ENCODE measurements around the gene FARP2.

DNA sequence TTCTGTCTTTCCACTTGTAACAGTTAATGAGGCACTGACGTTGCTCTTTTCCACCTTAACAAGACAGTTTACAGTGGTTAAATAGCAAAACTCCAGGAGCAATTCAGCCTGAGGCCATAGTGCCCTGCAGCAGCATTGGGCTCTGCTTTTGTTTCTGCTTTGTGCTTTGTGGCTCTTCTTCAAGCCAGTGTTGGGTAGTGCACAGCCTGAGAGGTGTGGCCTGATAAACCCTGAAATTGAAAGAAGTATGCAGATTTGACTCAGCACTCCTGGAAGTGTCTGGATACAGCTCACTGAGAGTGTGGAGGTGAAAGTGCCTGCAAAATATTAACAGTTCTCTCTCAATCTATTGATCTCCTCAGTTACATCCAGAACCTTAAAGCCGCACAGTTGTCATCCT lies 89.3 kb downstream of the FARP2 start:
- TF ChIP-seq, protein P1, sequence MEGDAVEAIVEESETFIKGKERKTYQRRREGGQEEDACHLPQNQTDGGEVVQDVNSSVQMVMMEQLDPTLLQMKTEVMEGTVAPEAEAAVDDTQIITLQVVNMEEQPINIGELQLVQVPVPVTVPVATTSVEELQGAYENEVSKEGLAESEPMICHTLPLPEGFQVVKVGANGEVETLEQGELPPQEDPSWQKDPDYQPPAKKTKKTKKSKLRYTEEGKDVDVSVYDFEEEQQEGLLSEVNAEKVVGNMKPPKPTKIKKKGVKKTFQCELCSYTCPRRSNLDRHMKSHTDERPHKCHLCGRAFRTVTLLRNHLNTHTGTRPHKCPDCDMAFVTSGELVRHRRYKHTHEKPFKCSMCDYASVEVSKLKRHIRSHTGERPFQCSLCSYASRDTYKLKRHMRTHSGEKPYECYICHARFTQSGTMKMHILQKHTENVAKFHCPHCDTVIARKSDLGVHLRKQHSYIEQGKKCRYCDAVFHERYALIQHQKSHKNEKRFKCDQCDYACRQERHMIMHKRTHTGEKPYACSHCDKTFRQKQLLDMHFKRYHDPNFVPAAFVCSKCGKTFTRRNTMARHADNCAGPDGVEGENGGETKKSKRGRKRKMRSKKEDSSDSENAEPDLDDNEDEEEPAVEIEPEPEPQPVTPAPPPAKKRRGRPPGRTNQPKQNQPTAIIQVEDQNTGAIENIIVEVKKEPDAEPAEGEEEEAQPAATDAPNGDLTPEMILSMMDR (IDR thresholded peaks at IDR 0.05; ENCODE audit: low read depth, low read length, missing input control): no peak
- TF ChIP-seq TAF1 (conservative IDR thresholded peaks at IDR 0.05) (no peak), GABPA (IDR thresholded peaks at IDR 0.05 in 1 of 2, conservative IDR thresholded peaks at IDR 0.05 in 1 of 2) (no peak), FOXA2 (IDR thresholded peaks at IDR 0.05) (no peak), EGR1 (IDR thresholded peaks at IDR 0.05; ENCODE audit: low read depth in 2 of 2) (no peak), JUND (IDR thresholded peaks at IDR 0.05) (no peak), YY1 (IDR thresholded peaks at IDR 0.05) (no peak)
- TF ChIP-seq, protein P2, sequence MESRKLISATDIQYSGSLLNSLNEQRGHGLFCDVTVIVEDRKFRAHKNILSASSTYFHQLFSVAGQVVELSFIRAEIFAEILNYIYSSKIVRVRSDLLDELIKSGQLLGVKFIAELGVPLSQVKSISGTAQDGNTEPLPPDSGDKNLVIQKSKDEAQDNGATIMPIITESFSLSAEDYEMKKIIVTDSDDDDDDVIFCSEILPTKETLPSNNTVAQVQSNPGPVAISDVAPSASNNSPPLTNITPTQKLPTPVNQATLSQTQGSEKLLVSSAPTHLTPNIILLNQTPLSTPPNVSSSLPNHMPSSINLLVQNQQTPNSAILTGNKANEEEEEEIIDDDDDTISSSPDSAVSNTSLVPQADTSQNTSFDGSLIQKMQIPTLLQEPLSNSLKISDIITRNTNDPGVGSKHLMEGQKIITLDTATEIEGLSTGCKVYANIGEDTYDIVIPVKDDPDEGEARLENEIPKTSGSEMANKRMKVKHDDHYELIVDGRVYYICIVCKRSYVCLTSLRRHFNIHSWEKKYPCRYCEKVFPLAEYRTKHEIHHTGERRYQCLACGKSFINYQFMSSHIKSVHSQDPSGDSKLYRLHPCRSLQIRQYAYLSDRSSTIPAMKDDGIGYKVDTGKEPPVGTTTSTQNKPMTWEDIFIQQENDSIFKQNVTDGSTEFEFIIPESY (IDR thresholded peaks at IDR 0.05): no peak
- TF ChIP-seq, protein P3, sequence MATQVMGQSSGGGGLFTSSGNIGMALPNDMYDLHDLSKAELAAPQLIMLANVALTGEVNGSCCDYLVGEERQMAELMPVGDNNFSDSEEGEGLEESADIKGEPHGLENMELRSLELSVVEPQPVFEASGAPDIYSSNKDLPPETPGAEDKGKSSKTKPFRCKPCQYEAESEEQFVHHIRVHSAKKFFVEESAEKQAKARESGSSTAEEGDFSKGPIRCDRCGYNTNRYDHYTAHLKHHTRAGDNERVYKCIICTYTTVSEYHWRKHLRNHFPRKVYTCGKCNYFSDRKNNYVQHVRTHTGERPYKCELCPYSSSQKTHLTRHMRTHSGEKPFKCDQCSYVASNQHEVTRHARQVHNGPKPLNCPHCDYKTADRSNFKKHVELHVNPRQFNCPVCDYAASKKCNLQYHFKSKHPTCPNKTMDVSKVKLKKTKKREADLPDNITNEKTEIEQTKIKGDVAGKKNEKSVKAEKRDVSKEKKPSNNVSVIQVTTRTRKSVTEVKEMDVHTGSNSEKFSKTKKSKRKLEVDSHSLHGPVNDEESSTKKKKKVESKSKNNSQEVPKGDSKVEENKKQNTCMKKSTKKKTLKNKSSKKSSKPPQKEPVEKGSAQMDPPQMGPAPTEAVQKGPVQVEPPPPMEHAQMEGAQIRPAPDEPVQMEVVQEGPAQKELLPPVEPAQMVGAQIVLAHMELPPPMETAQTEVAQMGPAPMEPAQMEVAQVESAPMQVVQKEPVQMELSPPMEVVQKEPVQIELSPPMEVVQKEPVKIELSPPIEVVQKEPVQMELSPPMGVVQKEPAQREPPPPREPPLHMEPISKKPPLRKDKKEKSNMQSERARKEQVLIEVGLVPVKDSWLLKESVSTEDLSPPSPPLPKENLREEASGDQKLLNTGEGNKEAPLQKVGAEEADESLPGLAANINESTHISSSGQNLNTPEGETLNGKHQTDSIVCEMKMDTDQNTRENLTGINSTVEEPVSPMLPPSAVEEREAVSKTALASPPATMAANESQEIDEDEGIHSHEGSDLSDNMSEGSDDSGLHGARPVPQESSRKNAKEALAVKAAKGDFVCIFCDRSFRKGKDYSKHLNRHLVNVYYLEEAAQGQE (IDR thresholded peaks at IDR 0.05): no peak
- TF ChIP-seq, protein P4, sequence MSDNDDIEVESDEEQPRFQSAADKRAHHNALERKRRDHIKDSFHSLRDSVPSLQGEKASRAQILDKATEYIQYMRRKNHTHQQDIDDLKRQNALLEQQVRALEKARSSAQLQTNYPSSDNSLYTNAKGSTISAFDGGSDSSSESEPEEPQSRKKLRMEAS (IDR thresholded peaks at IDR 0.05): no peak
- TF ChIP-seq, protein P5, sequence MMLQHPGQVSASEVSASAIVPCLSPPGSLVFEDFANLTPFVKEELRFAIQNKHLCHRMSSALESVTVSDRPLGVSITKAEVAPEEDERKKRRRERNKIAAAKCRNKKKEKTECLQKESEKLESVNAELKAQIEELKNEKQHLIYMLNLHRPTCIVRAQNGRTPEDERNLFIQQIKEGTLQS (IDR thresholded peaks at IDR 0.05): no peak

Measured in liver (tissue), 3 donors.